NCI-H1436 treated with DMSO at 0.1 percent for 48 hours (cell line): Measurements from ENCODE around the gene ZNF598.
"Not testable (repeated sequence)": the region's sequence is repeated elsewhere in the genome, so short reads cannot be mapped to it uniquely, and the experiment has no call there.

Source experiments
- DNase-seq: peaks from one replicate; lab custom pipeline; 2025; lab: John Stamatoyannopoulos, UW

Gene ZNF598

GRCh38 chr16:1975432-1976215 lies 34.0 kb downstream of the ZNF598 start:
- no peak for DNase-seq

DNA sequence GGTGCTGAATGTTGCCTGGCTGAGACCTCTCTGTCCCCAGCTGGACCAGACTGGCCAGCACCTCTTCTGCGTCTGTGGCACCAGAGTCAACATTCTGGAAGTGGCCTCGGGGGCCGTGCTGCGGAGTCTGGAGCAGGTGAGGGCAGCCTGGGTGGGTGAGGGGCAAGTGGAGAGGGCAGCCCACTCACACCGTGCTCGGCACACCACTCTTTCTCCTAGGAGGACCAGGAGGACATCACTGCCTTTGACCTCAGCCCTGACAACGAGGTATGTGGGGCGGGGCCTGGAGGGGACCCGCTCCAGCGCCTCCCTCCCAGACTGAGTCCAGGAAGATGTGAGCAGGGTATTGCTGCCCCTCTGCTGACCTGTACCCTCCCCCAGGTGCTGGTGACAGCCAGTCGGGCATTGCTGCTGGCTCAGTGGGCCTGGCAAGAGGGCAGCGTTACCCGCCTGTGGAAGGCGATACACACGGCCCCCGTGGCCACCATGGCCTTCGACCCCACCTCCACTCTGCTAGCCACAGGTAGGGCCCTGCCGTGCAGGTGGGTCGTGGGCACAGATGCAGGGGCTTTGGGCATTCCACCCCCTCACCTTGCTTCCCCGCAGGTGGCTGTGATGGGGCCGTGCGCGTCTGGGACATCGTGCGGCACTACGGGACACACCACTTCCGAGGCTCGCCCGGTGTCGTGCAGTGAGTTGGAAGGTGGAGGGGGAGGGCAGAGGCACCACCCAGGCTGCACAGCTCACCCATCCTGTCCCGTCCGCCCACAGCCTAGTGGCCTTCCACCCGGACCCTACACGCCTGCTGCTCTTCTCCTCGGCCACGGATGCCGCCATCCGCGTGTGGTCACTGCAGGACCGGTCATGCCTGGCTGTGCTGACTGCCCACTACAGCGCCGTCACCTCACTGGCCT lies 35.2 kb downstream of the ZNF598 start:
- DNase-seq, result no peak

GRCh38 chr16:1973461-1974156 lies 36.0 kb downstream of the ZNF598 start:
- no peak for DNase-seq

- no peak for DNase-seq
Observed at GRCh38 chr16:1972490-1972877, 37.1 kb downstream of the ZNF598 start.

DNA sequence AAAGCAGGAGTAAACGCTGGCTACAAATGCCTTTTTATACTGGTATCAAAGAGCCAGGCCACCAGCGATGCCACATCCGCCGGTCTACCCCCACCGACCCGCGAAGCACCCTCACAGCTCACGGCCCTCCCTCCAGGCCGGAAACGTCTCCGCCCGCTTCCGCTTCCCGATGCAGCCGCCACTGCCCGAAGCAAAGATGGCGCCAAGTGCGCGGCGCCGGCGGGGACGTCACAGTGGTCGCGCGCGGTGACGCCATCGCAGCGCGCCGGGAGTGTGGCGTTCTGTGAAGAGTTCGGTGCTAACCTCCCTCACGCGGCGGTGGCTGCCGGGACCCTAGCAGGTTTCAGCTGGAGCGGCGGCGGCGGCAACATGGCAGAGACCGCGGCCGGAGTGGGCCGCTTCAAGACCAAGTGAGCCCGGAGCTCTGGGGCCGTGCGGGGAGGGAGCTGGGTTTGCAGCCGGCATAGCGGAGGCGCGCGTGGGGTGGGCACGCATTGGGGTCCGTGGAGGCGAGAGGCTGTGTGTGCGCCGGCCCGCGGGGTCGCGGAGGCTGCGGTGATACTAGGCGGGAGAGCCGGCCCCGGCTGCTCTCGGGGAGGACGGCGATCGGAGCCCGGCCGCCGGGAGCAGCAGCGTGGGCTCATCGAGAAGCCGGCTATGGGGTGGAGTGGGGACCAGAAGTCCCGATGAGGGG lies 37.7 kb downstream of the ZNF598 start, which contains the start of gene TBL3:
Gene TBL3, plus strand, starts transcription at position 258 of the 694 bp plus-strand sequence. Its CDS starts 112 bp downstream, at position 370.
- no peak for DNase-seq

DNA sequence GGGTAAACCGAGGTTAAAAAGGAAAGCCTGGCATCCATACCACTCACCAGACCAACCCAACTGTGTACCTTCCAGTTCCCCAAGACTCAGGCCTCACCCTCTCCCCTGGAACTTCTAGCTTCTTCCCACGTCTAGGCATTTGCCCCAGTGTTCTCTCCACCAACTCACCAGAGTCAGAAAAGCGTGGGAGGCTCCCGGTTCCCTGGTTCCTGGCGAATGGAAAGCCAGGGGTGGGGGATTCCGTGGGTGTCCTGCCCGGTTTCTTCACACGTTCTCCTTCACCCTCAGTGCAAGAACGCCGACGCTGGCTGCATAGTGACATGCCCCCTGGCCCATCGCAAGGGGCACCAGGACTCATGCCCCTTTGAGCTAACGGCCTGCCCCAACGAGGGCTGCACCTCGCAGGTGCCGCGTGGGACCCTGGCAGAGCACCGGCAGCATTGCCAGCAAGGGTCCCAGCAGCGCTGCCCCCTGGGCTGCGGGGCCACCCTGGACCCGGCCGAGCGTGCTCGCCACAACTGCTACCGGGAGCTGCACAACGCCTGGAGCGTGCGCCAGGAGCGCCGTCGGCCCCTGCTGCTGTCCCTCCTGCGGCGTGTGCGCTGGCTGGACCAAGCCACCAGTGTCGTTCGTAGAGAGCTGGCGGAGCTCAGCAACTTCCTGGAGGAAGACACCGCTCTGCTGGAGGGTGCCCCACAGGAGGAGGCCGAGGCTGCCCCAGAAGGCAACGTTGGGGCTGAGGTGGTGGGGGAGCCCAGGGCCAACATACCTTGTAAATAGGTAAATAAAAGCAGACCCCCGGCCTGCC lies 41.3 kb downstream of the ZNF598 start:
- no peak for DNase-seq

DNA sequence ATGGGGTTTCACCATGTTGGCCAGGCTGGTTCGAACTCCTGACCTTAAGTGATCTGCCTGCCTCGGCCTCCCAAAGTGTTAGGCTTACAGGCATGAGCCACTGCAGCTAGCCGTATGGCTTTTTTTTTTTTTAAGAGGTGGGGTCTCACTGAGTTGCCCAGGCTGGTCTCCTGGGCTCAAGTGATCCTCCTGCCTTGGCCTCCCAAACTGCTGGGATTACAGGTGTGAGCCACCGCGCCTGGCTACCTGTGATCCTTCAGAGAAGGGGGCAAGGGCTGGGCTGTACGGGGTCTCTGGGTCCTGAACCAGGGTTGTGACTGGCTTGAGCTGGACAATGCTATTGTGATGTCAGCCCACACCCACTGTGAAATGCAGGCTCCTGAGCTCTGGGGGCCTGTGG lies 43.2 kb downstream of the ZNF598 start, which contains the start of gene RNF151:
Gene RNF151, plus strand, starts transcription at position 397 of the 400 bp plus-strand sequence. CDS start 26 bp downstream, outside the sequence.
- DNase-seq, result no peak

GRCh38 chr16:1965396-1966001 lies 44.1 kb downstream of the ZNF598 start:
- no peak for DNase-seq

- peak; percentile 91 for DNase-seq
Observed at GRCh38 chr16:1964506-1965395, 44.9 kb downstream of the ZNF598 start, which contains the start of gene RPS2. Gene RPS2 (minus strand): TSS chr16:1964826. CDS start chr16:1964625, 201 bp downstream.

DNA sequence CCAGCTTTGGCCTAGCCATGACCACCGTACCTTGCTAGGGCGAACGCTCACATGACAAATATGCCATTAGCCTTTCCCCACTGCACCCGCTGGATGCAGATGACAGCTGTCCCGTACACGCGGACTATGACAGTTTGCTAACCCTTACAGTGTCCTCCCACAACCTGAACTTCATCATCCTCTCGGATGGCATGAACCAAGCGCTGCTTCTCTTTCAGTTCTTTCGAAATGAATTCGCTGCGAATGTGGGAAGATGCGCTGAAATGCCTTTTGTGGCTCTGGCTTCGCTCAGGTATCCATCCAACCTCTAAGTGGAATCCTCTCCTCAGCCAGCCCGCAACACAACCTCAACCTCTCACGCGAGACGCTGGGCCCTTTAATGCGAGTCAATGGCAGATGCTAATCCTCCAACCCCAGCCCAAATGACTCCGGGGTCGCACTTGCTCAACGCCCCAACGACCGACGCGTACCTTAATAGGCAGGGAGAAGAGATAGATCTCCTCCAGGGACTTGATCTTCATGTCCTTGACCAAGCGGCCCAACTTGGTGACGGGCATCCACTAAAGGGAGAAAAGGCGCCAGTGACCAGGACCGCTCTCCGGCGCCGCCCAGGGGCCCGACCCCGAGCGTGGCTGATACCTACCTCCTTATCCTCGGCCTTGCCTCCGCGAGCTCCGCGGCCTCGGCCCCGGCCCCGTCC lies 45.7 kb downstream of the ZNF598 start:
- no peak for DNase-seq

- DNase-seq, result not testable (repeated sequence)
Observed at GRCh38 chr16:1962161-1963153, 47.2 kb downstream of the ZNF598 start.

GRCh38 chr16:1961651-1962067 lies 48.0 kb downstream of the ZNF598 start:
- no peak for DNase-seq

GRCh38 chr16:1960665-1961630 lies 48.7 kb downstream of the ZNF598 start:
- no peak for DNase-seq

DNA sequence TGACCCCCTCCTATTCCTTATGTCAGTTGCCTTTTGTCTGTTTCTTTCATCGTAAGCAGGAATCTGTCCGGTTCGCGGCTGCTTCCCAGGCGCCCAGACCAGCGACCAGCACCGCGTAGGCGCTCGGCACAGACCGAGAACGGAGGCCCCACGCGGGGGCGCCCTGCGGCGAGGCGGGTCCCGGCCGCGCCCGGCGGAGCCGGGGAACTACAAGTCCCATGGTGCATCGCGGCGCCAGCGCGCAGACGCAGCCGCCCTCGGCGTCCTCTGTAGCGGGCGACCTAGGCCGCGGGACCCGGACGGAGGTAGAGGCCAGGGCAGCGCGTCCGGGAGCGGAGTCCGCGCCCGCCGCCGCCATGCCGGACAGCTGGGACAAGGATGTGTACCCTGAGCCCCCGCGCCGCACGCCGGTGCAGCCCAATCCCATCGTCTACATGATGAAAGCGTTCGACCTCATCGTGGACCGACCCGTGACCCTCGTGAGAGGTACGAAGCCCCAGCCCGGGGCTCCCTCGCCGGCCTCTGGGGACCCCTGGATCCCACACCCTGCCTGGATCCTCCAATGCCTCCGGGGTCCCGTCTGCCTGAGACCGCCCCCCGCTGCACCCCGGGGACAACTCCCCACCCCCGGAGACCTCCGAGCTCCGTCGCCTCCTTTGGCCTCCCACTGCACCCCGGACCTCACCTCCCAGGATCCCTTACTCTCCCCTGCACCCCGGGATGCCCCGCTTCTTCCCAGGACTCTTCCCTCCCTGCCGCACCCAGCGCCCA lies 50.2 kb downstream of the ZNF598 start, which contains the start of gene NDUFB10:
Gene NDUFB10, plus strand, starts transcription at position 270 of the 771 bp plus-strand sequence. Its CDS starts 87 bp downstream, at position 357.
- DNase-seq, result peak; percentile 56

DNA sequence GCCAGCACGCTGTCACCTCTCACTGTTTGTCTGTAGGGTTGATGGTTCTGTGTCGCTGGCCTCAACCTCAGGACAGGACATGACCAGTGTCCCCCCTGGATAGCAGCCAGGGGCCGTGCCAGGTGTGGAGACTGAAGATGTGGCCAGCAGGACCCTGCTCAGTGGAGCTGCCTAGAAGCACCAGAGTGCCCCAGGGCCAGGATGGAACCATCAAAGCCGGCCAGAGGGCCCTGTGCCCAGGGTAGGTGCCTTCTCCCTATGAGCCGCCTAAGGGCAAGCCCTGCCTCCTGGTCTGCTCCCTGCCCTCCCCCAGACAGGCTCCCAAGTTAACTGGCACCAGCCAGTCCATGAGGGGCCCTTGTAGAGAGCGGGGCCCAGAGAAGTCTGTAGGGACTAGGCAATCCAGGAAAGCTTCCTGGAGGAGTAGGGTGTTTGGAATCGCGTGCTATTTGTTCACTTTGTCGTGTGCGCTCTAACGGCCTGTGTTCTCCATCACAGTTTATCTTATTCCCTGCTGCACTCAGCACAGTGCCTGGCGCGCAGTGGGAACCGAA lies 50.8 kb downstream of the ZNF598 start:
- DNase-seq, result no peak
